Activated naive CD8-positive, alpha-beta T cell (primary cell): ENCODE results near the gene ELL3.
"Not testable (repeated sequence)": the region's sequence is repeated elsewhere in the genome, so short reads cannot be mapped to it uniquely, and the experiment has no call there.

Experiments
- H3K27ac Mint-ChIP-seq: one replicate; pipeline ENCODE4 v1.8.0; 2021; ENCODE audit warnings: mixed read lengths
- H3K27me3 Mint-ChIP-seq: one replicate; pipeline ENCODE4 v1.8.0; 2021; ENCODE audit warnings: mixed read lengths
- H3K36me3 Mint-ChIP-seq: one replicate; pipeline ENCODE4 v1.8.0; 2021; ENCODE audit warnings: mixed read lengths
- H3K4me1 Mint-ChIP-seq: one replicate; pipeline ENCODE4 v1.8.0; 2021; ENCODE audit warnings: low read depth, mixed read lengths
- H3K4me3 Mint-ChIP-seq: one replicate; pipeline ENCODE4 v1.8.0; 2021; ENCODE audit warnings: mild to moderate bottlenecking, mixed read lengths
- H3K9me3 Mint-ChIP-seq: one replicate; pipeline ENCODE4 v1.8.0; 2021; ENCODE audit warnings: low read depth, mixed read lengths

The ELL3 gene

DNA sequence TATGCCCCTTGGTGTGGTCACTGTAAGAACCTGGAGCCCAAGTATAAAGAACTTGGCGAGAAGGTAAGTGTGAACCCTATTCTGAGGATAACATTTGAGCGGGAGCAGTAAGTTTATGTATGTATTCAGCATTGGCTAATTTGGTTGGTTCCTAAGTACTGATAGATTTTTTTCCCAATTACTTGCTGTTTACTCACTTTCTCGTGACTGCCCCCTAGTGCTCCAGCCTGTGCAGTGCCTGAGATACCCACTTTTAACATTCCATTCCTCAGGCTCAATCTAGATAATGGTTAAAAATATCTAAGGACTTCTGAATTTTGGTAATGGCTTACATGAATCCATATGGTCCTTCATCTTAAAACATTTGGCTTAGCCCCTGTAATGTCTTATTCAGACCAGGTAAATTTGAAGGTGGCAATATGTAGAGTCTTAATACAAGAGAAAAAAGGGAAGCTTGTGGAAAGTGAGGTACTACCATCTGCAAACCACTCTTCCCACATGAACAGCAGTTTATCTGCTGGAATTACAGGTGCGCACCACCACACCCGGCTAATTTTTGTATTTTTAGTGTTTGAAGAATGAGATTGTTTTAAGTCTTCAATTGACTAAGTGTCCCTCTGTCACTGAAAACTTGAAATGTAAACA is 7.1 kb downstream of the ELL3 start:
- H3K36me3 Mint-ChIP-seq: peaks cover 6% of the 10 kb centered on the region
- no peaks in the 10 kb centered on the region for H3K9me3 Mint-ChIP-seq
- H3K27me3 Mint-ChIP-seq: no peaks in the 10 kb centered on the region
- H3K4me3 Mint-ChIP-seq: no peak overlapping the region
- peak overlapping the region; percentile 37 for H3K27ac Mint-ChIP-seq
- peaks cover 3% of the 10 kb centered on the region for H3K4me1 Mint-ChIP-seq

DNA sequence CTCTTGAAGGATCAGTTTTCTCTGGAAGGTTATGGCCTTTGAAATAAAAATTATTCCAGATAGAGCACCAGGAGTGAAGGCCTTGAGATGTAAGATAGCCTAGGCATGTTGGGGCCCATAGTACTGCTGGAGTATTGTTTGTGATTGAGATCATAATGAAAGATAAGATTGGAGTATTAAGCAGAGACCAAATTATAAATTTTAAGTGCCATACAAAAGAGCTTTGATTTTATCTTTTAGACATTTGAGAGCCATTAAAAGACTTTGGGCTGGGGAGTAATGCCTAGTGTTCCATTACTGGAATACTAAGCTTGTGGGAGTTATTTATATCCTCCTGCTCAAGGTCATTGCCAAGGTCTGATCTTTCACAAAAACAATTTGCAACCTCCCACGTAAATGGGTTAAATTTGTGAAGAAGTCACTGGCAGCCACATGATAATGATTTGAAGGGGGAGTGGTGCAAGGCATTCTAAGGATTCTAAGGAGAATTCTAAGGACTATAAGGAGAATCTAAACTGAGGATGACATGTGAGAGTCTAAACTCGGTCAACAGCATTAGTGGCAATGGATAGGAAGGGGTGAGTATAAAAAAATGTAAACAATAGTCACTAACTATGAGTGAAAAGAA is 12.8 kb downstream of the ELL3 start:
- H3K36me3 Mint-ChIP-seq: peaks cover 7% of the 10 kb centered on the region
- no peaks in the 10 kb centered on the region for H3K9me3 Mint-ChIP-seq
- no peak overlapping the region for H3K4me3 Mint-ChIP-seq
- no peaks in the 10 kb centered on the region for H3K27me3 Mint-ChIP-seq
- H3K4me1 Mint-ChIP-seq: peaks cover 2% of the 10 kb centered on the region
- H3K27ac Mint-ChIP-seq: peak overlapping the region; percentile 18

DNA sequence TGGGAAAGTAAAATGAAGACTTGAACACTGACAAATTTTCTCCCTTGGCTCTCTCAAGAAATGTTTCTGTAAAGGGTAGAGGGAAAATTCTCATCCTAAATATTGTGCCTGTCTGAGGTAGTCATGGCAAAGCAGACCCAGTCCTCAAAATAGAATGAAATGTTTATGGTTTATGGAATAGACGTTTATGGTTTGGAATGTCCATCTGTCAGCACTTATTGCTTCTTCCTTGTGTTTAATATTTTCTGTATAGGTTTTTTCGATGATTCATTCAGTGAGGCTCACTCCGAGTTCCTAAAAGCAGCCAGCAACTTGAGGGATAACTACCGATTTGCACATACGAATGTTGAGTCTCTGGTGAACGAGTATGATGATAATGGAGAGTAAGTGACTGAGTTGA is 13.9 kb downstream of the ELL3 start:
- Mint-ChIP-seq H3K4me3 (no peak overlapping the region), H3K36me3 (peaks cover 7% of the 10 kb centered on the region), H3K4me1 (peaks cover 2% of the 10 kb centered on the region), H3K27ac (peak overlapping the region; percentile 28), H3K9me3 (no peaks in the 10 kb centered on the region), H3K27me3 (no peaks in the 10 kb centered on the region)

DNA sequence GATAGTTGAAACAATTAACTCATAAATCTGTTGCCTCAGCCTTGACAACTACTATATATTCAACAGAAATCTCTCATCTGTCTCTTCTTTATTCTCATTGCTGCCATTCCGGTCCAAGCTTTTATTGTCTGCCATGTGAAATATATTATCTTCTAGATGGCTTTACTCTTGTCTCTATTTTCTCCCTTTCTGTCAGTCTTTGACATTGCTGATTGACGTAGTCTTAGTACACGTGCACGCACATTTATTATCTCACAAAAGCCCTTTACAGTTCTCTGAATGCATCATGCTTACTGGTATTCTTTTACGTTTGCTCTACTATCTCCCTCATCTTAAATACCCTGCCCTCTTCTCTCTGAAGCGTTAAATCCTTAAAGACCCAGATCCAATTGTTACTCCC is 24.9 kb downstream of the ELL3 start:
- H3K36me3 Mint-ChIP-seq: peaks cover 11% of the 10 kb centered on the region
- no peaks in the 10 kb centered on the region for H3K9me3 Mint-ChIP-seq
- peaks cover 52% of the 10 kb centered on the region for H3K4me1 Mint-ChIP-seq
- peak overlapping the region; percentile 99 for H3K4me3 Mint-ChIP-seq
- H3K27me3 Mint-ChIP-seq: no peaks in the 10 kb centered on the region
- peak overlapping the region; percentile 81 for H3K27ac Mint-ChIP-seq

DNA sequence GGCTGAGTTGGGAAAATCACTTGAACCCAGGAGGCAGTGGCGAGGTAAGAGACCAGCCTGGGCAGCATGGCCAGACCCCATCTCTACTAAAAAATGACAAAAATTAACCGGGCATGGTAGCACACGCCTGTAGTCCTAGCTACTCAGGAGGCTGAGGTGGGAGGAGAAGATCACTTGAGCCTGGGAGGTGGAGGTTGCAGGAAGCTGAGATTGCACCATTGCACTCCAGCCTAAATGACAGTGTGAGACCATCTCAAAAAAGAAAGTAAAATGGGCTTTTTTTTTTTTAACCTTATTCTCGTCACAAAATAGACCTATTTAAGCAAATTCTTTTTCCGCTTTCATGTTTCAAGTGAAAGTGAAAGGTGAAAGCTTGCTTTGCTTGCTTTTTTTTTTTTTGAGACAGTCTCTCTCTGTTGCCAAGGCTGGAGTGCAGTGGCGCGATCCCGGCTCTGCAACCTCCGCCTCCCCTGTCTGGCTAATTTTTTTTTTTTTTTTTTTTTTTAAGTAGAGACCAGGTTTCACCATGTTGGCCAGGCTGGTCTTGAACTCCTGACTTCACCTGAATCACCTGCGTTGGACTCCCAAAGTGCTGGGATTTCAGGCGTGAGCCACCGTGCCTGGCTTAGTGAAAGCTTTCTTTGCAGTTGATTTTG is 26.9 kb downstream of the ELL3 start:
- H3K27ac Mint-ChIP-seq: peak overlapping the region; percentile 84
- H3K4me3 Mint-ChIP-seq: peak overlapping the region; percentile 99
- H3K4me1 Mint-ChIP-seq: peaks cover 48% of the 10 kb centered on the region

GRCh38 chr15:43748376-43748775 is 28.4 kb downstream of the ELL3 start:
- H3K4me3 Mint-ChIP-seq: peak overlapping the region; percentile 99
- no peaks in the 10 kb centered on the region for H3K9me3 Mint-ChIP-seq
- peaks cover 11% of the 10 kb centered on the region for H3K36me3 Mint-ChIP-seq
- peak overlapping the region; percentile 79 for H3K27ac Mint-ChIP-seq
- no peaks in the 10 kb centered on the region for H3K27me3 Mint-ChIP-seq
- H3K4me1 Mint-ChIP-seq: peaks cover 41% of the 10 kb centered on the region

More for the DNA sequence above, 26.9 kb downstream of the ELL3 start:
- Mint-ChIP-seq H3K36me3 (peaks cover 11% of the 10 kb centered on the region), H3K9me3 (no peaks in the 10 kb centered on the region), H3K27me3 (no peaks in the 10 kb centered on the region)

- Mint-ChIP-seq H3K4me1 (peaks cover 28% of the 10 kb centered on the region), H3K4me3 (peak overlapping the region; percentile 99), H3K27ac (peak overlapping the region; percentile 98)
- H3K36me3 Mint-ChIP-seq, H3K9me3 Mint-ChIP-seq, H3K27me3 Mint-ChIP-seq: not testable (repeated sequence)
Measured at GRCh38 chr15:43746903-43747309, 29.9 kb downstream of the ELL3 start.

DNA sequence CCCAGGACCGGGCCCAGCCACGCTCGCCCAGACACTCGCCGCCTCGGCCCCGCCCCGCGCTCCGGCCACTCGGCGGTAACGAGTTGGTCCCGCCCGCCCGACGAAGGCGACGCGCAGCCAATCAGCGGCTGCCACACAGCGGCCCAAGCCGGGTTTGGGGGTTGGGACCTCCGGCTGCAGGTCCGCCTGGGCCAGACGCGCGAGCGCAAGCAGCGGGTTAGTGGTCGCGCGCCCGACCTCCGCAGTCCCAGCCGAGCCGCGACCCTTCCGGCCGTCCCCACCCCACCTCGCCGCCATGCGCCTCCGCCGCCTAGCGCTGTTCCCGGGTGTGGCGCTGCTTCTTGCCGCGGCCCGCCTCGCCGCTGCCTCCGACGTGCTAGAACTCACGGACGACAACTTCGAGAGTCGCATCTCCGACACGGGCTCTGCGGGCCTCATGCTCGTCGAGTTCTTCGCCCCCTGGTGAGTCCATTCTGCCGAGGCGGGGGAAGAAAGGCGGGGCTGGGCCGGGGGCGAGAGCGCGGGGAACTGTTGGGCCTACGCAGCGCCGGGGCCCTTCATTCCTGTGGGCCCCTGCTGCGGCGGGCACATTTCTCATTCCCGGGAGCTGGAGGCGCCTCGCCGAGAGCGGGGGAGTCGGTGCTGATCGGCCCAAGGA is 30.4 kb downstream of the ELL3 start, which contains the start of gene PDIA3:
PDIA3 (plus strand) TSS at position 194 of the 658 bp plus-strand sequence; CDS start at position 296, 102 bp downstream.
- H3K4me3 Mint-ChIP-seq: peak within 1 kb of the TSS; percentile 99
- H3K36me3 Mint-ChIP-seq, H3K9me3 Mint-ChIP-seq, H3K27me3 Mint-ChIP-seq: not testable (repeated sequence)
- peaks cover 22% of the 10 kb centered on the region for H3K4me1 Mint-ChIP-seq
- peak within 1 kb of the TSS; percentile 98 for H3K27ac Mint-ChIP-seq

DNA sequence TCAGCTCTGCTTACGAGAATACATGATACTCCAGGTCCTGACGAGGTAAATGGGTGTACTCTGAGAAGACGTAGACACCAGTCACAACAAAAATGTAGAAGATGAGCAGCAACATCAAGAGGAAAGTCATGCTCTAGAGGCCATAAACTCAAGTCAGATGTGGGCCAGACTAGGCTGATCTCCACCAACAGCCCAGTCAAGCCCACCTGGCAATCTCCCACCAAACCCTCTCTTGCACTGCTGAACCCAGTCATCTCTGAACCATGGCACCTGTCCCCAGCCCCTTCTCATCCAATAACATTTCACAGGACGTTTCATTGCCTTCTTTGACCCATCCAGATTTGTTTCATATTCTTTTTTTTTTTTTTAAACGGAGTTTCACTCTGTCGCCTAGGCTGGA is 41.4 kb downstream of the ELL3 start:
- Mint-ChIP-seq H3K27me3 (no peaks in the 10 kb centered on the region), H3K36me3 (no peaks in the 10 kb centered on the region), H3K9me3 (no peaks in the 10 kb centered on the region), H3K4me1 (no peaks in the 10 kb centered on the region), H3K27ac (no peak overlapping the region), H3K4me3 (no peak overlapping the region)

GRCh38 chr15:43728053-43728725 is 48.6 kb downstream of the ELL3 start:
- not testable (repeated sequence) for H3K4me1 Mint-ChIP-seq, H3K4me3 Mint-ChIP-seq, H3K27ac Mint-ChIP-seq

DNA sequence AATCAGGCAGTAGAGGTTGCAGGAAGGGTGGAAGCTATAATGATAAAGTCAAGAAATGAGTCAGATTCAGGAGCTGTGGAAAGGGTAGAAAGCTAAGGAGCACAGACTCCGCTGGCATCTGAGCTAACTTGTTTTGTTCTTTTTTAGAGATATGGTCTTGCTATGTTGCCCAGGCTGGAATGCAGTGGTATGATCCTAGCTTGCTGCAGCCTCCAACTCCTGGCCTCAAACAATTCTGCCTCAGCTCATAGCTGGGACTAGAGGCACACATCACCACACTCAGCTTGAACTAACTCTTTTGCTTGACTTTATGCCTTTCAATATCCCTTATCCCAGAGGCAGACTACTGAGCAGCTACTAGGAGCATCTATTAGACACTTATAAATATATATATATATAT is 50.5 kb downstream of the ELL3 start:
- H3K9me3 Mint-ChIP-seq, H3K27me3 Mint-ChIP-seq, H3K4me3 Mint-ChIP-seq, H3K4me1 Mint-ChIP-seq, H3K27ac Mint-ChIP-seq, H3K36me3 Mint-ChIP-seq: not testable (repeated sequence)

More at GRCh38 chr15:43728053-43728725, 48.6 kb downstream of the ELL3 start:
- H3K27me3 Mint-ChIP-seq, H3K36me3 Mint-ChIP-seq, H3K9me3 Mint-ChIP-seq: not testable (repeated sequence)

DNA sequence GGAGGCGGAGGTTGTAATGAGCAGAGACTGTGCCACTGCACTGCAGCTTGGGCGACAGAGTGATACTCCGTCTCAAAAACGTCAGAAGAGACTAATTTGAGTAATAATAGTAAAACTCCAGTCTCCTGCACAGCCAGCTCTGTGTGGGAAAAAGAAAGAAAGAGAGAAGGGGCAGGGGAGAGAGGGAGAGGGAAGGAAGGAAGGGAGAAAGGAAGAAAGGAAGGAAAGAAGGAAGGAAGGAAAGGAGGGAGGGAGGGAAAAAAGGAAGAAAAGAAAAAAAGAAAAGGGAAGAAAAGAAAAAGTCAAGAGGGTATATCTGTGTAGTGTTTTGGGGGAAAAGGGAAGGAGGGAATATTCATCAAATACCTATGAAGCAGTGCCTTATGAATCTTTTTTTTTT is 53.6 kb downstream of the ELL3 start:
- H3K27ac Mint-ChIP-seq: no peak overlapping the region
- no peaks in the 10 kb centered on the region for H3K9me3 Mint-ChIP-seq
- H3K36me3 Mint-ChIP-seq: no peaks in the 10 kb centered on the region
- H3K4me1 Mint-ChIP-seq: no peaks in the 10 kb centered on the region
- peaks cover 2% of the 10 kb centered on the region for H3K27me3 Mint-ChIP-seq
- no peak overlapping the region for H3K4me3 Mint-ChIP-seq
